ENCODE measurements around the gene RPS15A. TPM values are rescaled to one million over a fixed set of nuclear protein-coding genes. Genes with fewer than 3 reads are reported as not detected.
"Not testable (repeated sequence)": the region's sequence is repeated elsewhere in the genome, so short reads cannot be mapped to it uniquely, and the experiment has no call there.

Gene RPS15A
- total RNA-seq, 2 experiments from 2014 or later = 2,060 to 2,087 TPM

- no peak for DNase-seq
- Mint-ChIP-seq H3K27me3 (peaks cover 1% of the 10 kb centered on the region), H3K36me3 (peaks cover 48% of the 10 kb centered on the region), H3K27ac (no peak overlapping the region), H3K4me1 (ENCODE audit: low read depth) (peaks cover 30% of the 10 kb centered on the region), H3K9me3 (no peaks in the 10 kb centered on the region), H3K4me3 (no peak overlapping the region)
- intact Hi-C loops (cut with micrococcal nuclease) = no loop called here
- ChIA-PET POLR2A (interaction anchor here (0.6 kb wide), 1 partner anchor 9 kb away, joined by 3 read pairs; no protein-coding TSS in a partner anchor), CTCF (no interaction called here)
Observed at GRCh38 chr16:18796377-18796776, 6.2 kb upstream of the RPS15A start.

- intact Hi-C loops (cut with micrococcal nuclease) = no loop called here
- Mint-ChIP-seq H3K27me3 (no peaks in the 10 kb centered on the region), H3K36me3 (peaks cover 57% of the 10 kb centered on the region), H3K27ac (no peak overlapping the region), H3K4me3 (no peak overlapping the region), H3K4me1 (ENCODE audit: low read depth) (peaks cover 20% of the 10 kb centered on the region), H3K9me3 (no peaks in the 10 kb centered on the region)
- CTCF ChIA-PET = interaction anchor here (8.4 kb wide), 1 partner anchor 8 kb away, joined by 90 read pairs; the partner anchor contains the start of gene ARL6IP1
- POLR2A ChIA-PET = interaction anchor here (7.0 kb wide), 1 partner anchor 9 kb away, joined by 126 read pairs; the partner anchor contains the start of gene ARL6IP1
- no peak for DNase-seq
Observed at GRCh38 chr16:18792836-18793433, 2.8 kb upstream of the RPS15A start.

- peaks cover 47% of the 10 kb centered on the region for H3K4me1 Mint-ChIP-seq (ENCODE audit: low read depth)
- POLR2A ChIA-PET = interaction anchor here (0.7 to 7.0 kb wide), 5 partner anchors 12 to 136 kb away, joined by 3 to 126 read pairs (median 7); partner anchors contain the start of genes ARL6IP1 and SMG1
Observed at GRCh38 chr16:18789515-18789849, 652 bp downstream of the RPS15A start.

GRCh38 chr16:18788828-18789514 is 1.2 kb downstream of the RPS15A start:
- POLR2A ChIA-PET = interaction anchor here (0.7 to 7.0 kb wide), 5 partner anchors 13 to 137 kb away, joined by 3 to 126 read pairs (median 5); partner anchors contain the start of genes ARL6IP1 and SMG1
- H3K27me3 Mint-ChIP-seq = no peaks in the 10 kb centered on the region
- H3K4me3 Mint-ChIP-seq = peak overlapping the region; percentile 97
- peaks cover 52% of the 10 kb centered on the region for H3K4me1 Mint-ChIP-seq (ENCODE audit: low read depth)
- intact Hi-C loops (cut with micrococcal nuclease) = loop anchor here (5.0 kb wide), 1 partner anchor 278 kb away; the partner anchor contains the start of gene COQ7
- no peak for DNase-seq
- H3K9me3 Mint-ChIP-seq = no peaks in the 10 kb centered on the region
- CTCF ChIA-PET = interaction anchor here (0.6 to 8.4 kb wide), 4 partner anchors 12 to 644 kb away, joined by 3 to 90 read pairs (median 4); partner anchors contain the start of gene ARL6IP1
- H3K36me3 Mint-ChIP-seq = peaks cover 75% of the 10 kb centered on the region
- H3K27ac Mint-ChIP-seq = peak overlapping the region; percentile 99

More at GRCh38 chr16:18789515-18789849, 652 bp downstream of the RPS15A start:
- intact Hi-C loops (cut with micrococcal nuclease) = loop anchor here (5.0 kb wide), 1 partner anchor 278 kb away; the partner anchor contains the start of gene COQ7
- H3K27me3 Mint-ChIP-seq = no peaks in the 10 kb centered on the region
- CTCF ChIA-PET = interaction anchor here (0.6 to 8.4 kb wide), 3 partner anchors 11 to 644 kb away, joined by 3 to 90 read pairs (median 3); partner anchors contain the start of gene ARL6IP1
- peak overlapping the region; percentile 97 for H3K4me3 Mint-ChIP-seq
- H3K36me3 Mint-ChIP-seq = peaks cover 76% of the 10 kb centered on the region
- H3K9me3 Mint-ChIP-seq = no peaks in the 10 kb centered on the region
- H3K27ac Mint-ChIP-seq = peak overlapping the region; percentile 99
- DNase-seq = no peak

GRCh38 chr16:18784917-18785623 is 5.1 kb downstream of the RPS15A start:
- DNase-seq = no peak
- Mint-ChIP-seq H3K36me3 (peaks cover 71% of the 10 kb centered on the region), H3K27ac (peak overlapping the region; percentile 77), H3K4me1 (ENCODE audit: low read depth) (peaks cover 58% of the 10 kb centered on the region), H3K9me3 (no peaks in the 10 kb centered on the region), H3K4me3 (peak overlapping the region; percentile 64), H3K27me3 (no peaks in the 10 kb centered on the region)
- intact Hi-C loops (cut with micrococcal nuclease) = loop anchor here (5.0 kb wide), 1 partner anchor 282 kb away; the partner anchor contains the start of gene COQ7
- POLR2A ChIA-PET = interaction anchor here (1.0 to 1.2 kb wide), 3 partner anchors 9 to 19 kb away, joined by 3 read pairs; no protein-coding TSS in a partner anchor
- CTCF ChIA-PET = interaction anchor here (1.2 to 8.4 kb wide), 2 partner anchors 16 kb away, joined by 7 to 90 read pairs; partner anchors contain the start of gene ARL6IP1

GRCh38 chr16:18783430-18784341 is 6.4 kb downstream of the RPS15A start:
- no peak for DNase-seq
- no peak overlapping the region for H3K4me3 Mint-ChIP-seq
- peaks cover 57% of the 10 kb centered on the region for H3K36me3 Mint-ChIP-seq
- H3K4me1 Mint-ChIP-seq (ENCODE audit: low read depth) = peaks cover 57% of the 10 kb centered on the region
- ChIA-PET CTCF (interaction anchor here (0.6 to 1.2 kb wide), 3 partner anchors 11 to 18 kb away, joined by 3 to 7 read pairs (median 5); partner anchors contain the start of gene ARL6IP1), POLR2A (interaction anchor here (1.0 to 1.6 kb wide), 4 partner anchors 10 to 20 kb away, joined by 3 to 7 read pairs (median 4); partner anchors contain the start of gene ARL6IP1)
- H3K27ac Mint-ChIP-seq = peak overlapping the region; percentile 82
- intact Hi-C loops (cut with micrococcal nuclease) = no loop called here
- no peaks in the 10 kb centered on the region for H3K27me3 Mint-ChIP-seq
- H3K9me3 Mint-ChIP-seq = no peaks in the 10 kb centered on the region

- CTCF ChIA-PET = interaction anchor here (0.8 kb wide), 1 partner anchor 19 kb away, joined by 5 read pairs; the partner anchor contains the start of gene ARL6IP1
Observed at GRCh38 chr16:18782697-18783429, 7.3 kb downstream of the RPS15A start.

GRCh38 chr16:18781232-18781631 is 8.9 kb downstream of the RPS15A start:
- Mint-ChIP-seq H3K4me1 (ENCODE audit: low read depth) (peaks cover 34% of the 10 kb centered on the region), H3K36me3 (peaks cover 35% of the 10 kb centered on the region)
- H3K9me3 Mint-ChIP-seq; POLR2A ChIA-PET; H3K27me3 Mint-ChIP-seq; H3K4me3 Mint-ChIP-seq; intact Hi-C loops (cut with micrococcal nuclease); H3K27ac Mint-ChIP-seq; CTCF ChIA-PET; DNase-seq: not testable (repeated sequence)

More at GRCh38 chr16:18782697-18783429, 7.3 kb downstream of the RPS15A start:
- intact Hi-C loops (cut with micrococcal nuclease) = no loop called here
- DNase-seq = peak; percentile 52
- Mint-ChIP-seq H3K4me1 (ENCODE audit: low read depth) (peaks cover 49% of the 10 kb centered on the region), H3K9me3 (no peaks in the 10 kb centered on the region), H3K36me3 (peaks cover 50% of the 10 kb centered on the region), H3K27ac (peak overlapping the region; percentile 82), H3K4me3 (no peak overlapping the region), H3K27me3 (no peaks in the 10 kb centered on the region)
- POLR2A ChIA-PET = interaction anchor here (1.5 to 1.6 kb wide), 2 partner anchors 16 to 19 kb away, joined by 4 to 7 read pairs; partner anchors contain the start of gene ARL6IP1

- intact Hi-C loops (cut with micrococcal nuclease); H3K27me3 Mint-ChIP-seq: not testable (repeated sequence)
- H3K4me1 Mint-ChIP-seq (ENCODE audit: low read depth) = peaks cover 27% of the 10 kb centered on the region
Observed at GRCh38 chr16:18780460-18781026, 9.6 kb downstream of the RPS15A start.

GRCh38 chr16:18777664-18778063 is 12.5 kb downstream of the RPS15A start:
- intact Hi-C loops (cut with micrococcal nuclease) = not testable (repeated sequence)

More at GRCh38 chr16:18780460-18781026, 9.6 kb downstream of the RPS15A start:
- H3K4me3 Mint-ChIP-seq, DNase-seq, CTCF ChIA-PET, H3K27ac Mint-ChIP-seq, H3K9me3 Mint-ChIP-seq, POLR2A ChIA-PET: not testable (repeated sequence)
- peaks cover 29% of the 10 kb centered on the region for H3K36me3 Mint-ChIP-seq

More at GRCh38 chr16:18777664-18778063, 12.5 kb downstream of the RPS15A start:
- H3K4me1 Mint-ChIP-seq (ENCODE audit: low read depth); H3K4me3 Mint-ChIP-seq; H3K27me3 Mint-ChIP-seq; POLR2A ChIA-PET; CTCF ChIA-PET; H3K36me3 Mint-ChIP-seq; DNase-seq; H3K27ac Mint-ChIP-seq; H3K9me3 Mint-ChIP-seq: not testable (repeated sequence)
